SU-DHL-6 (cell line): ENCODE data around the gene INO80.

Experiments used
- EZH2phosphoT487 ChIP-seq: fragments of 200-600 bp; sonication (generic), shearing (Covaris generic); conservative IDR thresholded peaks from 2 replicates; pipeline ENCODE4 v1.6.1; 2018; ENCODE audit warnings: mild to moderate bottlenecking, antibody characterized with exemption, low read length, moderate library complexity, mixed read lengths
- TF ChIP-seq, protein P1 (sequence below): fragments of 200-600 bp; sonication (generic); IDR thresholded peaks from one replicate; pipeline ENCODE4 v1.5.1; 2017; ENCODE audit warnings: antibody characterized with exemption, mild to moderate bottlenecking, low read length, moderate library complexity; ENCODE audit not compliant: insufficient read depth, poor library complexity, severe bottlenecking

DNA sequence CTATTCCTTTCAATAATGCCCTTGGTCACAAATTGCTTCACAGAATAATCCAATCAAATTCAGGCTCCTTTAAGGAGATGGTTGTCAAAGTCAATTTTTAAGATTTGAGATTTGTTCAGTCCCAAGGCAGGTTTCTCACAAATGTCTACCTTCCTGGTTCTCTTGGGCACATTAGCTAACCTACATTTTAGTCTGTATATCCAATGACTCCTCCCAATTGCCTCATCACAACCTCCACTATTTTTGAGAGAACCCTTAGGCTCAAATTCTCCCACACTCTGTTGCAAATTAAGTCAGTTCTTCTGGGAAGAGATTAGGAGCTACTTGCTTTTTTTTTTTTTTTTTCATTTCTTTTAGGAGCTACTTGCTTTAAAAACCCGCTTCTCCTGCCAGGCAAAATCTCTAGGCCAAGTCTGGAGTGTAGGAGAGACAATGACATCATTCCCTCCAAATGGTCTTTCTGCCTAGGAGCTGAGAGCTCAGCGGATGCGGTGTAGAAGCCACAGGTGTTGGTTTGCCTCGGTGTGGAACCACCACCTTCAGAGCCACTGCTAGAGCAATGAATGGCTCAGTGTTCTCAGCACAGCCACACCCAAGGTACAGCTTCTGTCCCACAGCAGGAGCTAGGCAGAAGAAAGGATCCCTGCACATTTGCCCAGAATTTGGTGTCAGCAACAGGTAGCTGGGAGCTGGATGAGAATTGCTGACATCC lies 10.0 kb upstream of the INO80 start:
- TF ChIP-seq, protein P1, sequence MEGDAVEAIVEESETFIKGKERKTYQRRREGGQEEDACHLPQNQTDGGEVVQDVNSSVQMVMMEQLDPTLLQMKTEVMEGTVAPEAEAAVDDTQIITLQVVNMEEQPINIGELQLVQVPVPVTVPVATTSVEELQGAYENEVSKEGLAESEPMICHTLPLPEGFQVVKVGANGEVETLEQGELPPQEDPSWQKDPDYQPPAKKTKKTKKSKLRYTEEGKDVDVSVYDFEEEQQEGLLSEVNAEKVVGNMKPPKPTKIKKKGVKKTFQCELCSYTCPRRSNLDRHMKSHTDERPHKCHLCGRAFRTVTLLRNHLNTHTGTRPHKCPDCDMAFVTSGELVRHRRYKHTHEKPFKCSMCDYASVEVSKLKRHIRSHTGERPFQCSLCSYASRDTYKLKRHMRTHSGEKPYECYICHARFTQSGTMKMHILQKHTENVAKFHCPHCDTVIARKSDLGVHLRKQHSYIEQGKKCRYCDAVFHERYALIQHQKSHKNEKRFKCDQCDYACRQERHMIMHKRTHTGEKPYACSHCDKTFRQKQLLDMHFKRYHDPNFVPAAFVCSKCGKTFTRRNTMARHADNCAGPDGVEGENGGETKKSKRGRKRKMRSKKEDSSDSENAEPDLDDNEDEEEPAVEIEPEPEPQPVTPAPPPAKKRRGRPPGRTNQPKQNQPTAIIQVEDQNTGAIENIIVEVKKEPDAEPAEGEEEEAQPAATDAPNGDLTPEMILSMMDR = no peak
- TF ChIP-seq EZH2phosphoT487 = no peak
